MV-4-11 (cell line): Measurements from ENCODE around the gene LRRN1.
"Not testable (repeated sequence)": the region's sequence is repeated elsewhere in the genome, so short reads cannot be mapped to it uniquely, and the experiment has no call there.

ENCODE experiments used
- DNase-seq: peaks from one replicate; lab custom pipeline; 2025; lab: John Stamatoyannopoulos, UW

Gene LRRN1

DNA sequence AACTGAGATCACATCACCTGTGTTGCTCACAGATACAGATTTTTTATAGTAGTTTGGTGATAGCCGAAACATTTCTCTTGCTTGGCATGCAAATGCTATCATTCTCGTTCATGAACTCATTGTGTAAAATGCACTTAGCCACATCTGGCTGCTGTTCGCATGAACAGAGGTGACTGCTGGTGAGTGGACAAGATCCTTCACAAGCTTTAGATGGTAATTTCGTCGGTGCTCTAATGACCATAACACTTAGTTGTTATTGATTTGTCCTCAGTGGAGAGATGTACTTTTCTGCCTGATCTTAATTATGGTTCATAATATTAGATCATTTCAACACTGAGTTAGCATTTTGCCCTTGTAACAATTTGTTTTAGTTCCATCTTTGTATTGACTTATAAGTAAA is 13.8 kb downstream of the LRRN1 start:
- no peak for DNase-seq

DNA sequence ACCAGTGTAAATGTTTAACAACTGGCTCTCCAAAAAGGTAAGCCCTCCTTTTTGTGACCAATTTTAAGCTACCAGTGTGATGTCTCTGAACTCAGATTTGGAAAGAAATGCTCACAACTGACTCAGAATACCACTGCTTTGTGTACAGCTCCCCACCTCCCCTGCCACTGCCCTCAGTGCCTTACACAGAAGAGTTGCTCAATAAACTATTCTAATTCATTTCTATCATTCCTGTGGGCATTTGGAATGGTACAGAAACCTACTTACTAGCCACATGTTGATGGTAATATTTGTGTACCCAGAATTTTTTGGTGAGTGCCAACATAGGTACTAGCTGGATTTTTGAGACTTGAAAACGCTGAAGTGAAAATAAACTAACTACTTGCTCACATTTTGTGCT is 16.0 kb downstream of the LRRN1 start:
- DNase-seq: no peak

DNA sequence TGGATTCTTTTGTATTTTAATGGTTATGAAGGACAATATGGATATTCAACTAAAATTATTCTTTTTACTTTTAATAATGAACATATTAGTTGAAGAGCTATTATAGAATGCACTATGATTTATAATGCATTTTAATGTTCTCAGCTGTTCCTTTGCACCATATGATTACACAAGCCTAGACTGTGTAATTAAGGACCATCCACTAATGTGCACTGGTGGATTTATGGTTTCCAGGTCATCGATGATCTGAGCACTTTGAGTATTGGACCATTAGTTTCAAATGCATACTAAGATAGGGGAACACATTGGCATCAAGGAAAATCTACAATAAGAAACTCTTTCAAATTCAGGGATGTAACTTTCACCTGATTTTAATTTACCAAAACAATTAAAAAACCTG is 16.8 kb downstream of the LRRN1 start:
- no peak for DNase-seq

DNA sequence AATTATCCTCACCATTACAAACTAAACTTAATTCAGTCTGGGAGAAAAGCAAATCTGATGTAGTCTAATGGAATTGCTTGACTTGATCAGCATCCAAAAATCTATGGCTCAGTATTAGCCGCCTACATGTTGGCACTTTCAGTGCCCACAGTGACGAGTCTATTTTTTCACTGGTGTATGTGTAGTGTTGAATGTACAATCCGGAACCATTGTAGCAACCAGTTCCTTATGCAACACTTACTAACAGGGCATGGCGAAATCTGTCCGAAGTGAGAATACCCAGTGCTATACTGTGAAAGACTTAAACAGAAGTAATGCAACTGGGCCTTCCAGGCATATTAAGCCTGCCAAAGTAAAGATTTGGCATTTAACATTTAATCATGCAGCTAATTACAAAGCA is 18.6 kb downstream of the LRRN1 start:
- peak; percentile 84 for DNase-seq

DNA sequence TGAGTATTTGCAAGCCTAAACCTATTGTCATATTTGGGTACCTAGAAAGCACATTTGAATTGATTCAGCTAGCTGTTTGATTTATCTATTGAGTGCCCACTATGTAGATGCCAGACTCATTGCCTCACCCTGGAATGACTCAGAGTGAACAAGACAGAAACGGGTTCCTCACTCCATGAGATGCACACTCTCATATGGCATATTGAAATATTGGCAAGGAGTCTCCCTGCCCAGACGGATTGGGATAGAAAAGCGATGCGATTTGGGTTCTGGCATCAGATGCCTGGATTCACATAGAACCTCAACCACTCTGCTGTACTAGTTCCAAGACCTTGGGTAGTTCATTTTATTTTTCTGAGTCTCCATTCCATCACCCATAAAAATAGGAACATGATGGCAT is 22.5 kb downstream of the LRRN1 start:
- DNase-seq: no peak

DNA sequence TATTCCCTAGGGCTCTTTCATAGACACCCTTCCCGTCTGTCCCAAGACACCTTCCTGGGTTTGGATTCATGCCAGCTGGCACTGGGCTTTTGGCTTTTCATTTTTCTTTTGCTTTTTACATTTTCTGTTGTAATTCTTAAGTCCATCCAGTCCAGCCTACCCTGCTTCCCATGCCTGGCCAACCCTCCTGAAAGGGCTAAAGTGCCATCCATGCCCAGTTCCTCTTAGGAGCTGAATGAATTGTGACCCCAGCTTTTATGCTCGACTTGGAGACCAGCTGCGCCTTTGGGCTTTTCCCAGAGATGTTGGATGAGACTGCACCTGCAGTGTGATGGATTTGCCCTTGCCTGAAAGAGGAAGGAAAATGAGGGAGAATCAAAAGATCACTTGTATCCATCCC is 25.8 kb downstream of the LRRN1 start:
- no peak for DNase-seq

DNA sequence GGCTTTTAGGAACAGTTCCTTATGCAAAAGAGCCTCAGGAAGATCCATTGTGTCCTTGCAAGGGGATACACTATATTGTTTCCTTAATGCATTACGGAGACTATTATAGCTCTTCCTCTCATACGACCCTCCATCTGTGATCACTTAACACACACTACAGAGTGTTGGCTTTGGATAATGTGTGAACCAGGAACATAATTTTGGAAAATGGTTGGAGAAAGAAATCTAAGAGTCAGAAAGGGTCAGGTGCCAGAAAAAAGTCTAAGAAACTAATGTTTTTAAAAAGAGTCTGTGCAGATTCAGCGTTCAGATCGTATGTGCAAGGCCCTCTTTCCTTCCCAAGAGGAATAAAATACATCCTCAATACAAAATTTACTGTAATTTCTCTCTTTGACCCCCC is 27.3 kb downstream of the LRRN1 start:
- DNase-seq: no peak

DNA sequence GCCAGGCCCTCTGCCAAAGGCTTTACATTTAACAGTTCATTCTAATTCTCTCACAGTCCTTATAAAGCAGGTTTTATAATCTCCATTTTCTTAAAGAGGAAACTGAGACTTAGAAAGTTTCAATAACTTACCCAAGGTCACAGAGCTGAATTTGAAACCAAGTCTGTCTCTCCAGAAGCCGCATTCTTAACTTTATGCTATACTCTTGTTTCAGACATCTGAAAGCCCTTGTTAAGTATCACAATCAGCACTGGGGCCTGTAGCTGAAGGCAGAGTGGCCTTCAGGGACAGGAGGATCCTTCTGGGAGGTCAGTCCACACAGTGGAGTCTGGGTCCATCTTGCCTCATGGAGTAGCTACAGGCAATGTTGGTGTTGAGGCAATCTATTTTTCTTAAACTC is 27.9 kb downstream of the LRRN1 start:
- DNase-seq: no peak

DNA sequence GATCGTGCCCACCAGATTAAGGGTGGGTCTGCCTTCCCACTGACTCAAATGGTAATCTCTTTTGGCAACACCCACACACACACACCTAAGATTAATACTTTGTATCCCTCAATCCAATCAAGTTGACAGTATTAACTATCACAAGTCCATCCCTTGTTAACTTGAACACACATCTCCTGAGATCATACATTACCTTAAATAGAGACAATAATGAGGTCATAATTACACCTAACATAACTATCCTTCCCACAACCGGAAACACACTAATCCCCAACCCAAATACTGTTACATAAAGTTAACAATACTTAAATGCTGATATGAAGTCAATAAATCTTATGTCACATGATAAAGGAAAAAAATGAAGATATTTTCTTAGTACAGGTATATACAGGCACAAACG is 29.2 kb downstream of the LRRN1 start:
- not testable (repeated sequence) for DNase-seq

DNA sequence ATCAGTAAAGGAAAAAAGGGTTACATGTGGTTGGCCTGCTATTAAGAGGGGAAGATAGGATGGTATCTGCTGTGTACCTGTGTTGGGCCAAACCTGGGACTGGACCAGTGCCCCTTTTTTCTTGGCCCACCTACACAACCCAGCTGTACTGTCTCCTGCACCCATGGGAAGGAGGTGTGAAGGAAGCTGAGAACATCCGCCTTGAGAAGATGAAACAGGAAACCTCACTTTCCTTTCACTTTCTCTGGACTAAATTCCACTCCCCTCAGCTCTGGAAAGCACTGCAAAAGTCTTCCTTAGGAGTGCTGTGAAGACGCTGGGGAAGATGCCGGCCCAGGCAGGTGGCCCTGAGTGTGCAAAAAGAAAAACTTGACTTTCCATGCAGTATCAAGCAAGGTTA is 37.6 kb downstream of the LRRN1 start:
- DNase-seq: no peak

DNA sequence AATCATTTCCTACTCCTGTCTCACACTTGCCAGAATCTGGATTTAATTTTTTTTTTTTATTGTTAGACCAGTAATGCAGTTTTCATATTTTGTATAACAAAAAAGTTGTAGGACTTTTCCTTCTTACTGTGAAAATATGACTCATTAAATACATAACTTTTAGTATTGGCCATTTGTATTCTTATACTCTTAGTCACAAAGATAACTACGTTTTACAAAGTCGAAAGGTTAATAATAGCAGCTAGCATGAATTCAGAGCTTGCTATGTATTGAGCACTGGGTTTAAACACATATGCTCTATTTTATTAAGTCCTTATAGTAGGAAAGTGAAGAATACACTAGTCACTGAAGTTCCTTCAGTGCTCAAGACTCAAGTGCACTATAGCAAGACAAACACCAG is 43.1 kb downstream of the LRRN1 start:
- DNase-seq: no peak

DNA sequence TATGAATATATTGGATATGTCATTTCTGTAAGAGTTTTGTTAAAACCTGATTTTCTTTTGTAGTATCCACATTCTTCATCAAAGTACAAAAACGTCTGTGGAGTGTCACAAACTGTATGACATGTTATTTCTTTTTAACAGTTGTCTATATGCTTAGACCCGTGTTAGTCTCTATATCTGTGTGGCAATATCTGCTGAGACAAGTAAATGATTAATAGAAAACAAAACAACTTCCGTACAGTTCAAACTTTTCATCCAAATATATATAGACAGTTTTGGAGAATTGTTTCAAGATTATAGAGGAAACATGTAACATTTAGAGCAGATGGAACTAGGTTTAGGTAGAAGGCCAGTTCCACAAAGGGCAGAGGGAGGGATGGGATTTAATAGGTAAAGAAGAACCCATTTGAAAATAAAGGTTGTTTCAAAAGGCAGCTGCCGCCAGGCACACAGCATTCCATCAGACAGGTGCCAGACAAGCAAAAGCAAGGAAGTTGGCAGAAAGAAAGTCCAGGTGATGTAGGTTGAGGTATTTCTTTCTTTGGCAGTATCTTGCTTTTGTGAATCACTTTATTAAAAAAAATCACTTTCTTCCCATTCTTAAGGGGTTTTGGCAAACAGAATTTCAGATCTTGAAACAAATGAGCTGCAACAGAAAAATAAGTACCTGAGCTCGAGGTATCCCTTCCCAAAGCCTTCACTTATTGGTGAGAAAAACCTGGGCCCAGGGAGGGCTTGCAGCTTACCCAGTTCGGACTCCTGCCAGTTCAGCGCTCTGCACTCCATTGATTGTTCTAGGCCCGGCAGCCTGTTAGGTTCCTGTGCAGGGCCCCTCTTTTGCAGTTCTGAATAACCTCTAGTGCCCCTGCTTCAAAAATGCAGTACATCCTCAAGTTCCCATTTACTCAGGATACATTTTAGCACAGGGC is 49.0 kb downstream of the LRRN1 start:
- DNase-seq: no peak

DNA sequence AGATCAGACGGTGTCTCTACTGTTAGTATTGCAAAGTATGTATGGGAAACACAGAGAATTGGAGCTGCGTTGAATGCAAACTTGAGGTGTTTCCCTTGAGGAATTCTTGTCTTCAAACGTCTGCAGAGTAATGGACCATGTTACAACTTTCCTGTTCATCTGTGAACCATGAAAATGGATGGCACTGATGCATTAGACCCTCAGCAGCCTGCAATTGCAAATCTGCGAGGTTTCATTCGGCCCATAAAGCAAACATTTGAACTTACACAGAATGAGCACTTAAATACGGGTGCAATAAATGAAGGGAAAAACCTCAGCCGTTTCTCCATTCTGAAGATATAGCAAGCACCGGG is 49.7 kb downstream of the LRRN1 start:
- DNase-seq: no peak

DNA sequence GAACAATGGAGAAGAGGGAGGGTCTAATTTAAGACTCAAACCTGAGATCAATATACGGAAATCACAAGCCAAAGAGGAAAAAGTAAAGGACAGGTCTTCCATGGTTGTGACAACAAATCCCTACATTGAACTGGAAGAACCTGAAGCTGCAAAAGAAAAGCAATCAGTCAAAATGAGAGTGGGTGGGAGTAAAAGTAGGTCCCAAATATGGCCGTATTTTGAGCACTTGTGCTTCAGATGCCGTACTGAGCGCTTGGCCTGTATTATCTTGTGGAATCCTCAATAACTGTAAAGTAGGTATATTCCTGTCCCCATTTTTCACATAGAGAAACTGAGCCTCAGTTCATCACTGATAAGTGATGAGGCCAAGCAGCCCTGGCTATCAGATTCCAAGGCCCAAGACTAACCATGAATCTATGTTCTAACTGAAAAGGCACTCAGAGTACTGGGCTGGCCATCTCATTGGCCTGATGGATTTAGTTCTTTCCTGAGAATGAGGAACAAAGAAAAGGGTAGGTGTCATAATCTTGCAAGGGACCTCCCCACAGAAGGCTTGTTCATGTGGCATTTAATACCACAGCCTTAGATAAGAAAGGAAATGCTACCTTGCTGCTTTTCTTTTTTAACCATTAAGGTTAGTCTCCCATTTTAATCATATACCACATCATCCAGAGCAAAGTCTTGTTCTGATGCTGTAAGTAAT is 52.5 kb downstream of the LRRN1 start:
- peak; percentile 87 for DNase-seq

DNA sequence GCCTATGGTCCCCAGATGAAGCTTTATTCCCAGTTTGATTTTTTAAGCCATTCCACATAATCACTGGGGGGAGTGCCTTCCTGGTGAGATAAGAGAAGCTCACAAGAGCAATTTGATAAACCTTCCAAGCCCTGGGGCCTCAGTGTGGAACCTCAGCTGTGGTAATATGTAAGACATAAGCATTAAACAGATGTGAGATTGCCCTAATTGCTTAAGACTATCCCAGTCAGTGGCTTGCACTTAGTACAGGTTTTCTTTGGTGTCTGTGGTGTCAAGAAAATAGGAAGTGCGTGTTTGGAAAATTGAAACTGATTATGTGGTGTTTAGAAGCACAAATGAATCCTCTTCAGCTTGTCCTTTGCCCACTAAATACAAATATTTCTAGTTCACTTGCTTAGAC is 54.3 kb downstream of the LRRN1 start:
- peak; percentile 93 for DNase-seq

DNA sequence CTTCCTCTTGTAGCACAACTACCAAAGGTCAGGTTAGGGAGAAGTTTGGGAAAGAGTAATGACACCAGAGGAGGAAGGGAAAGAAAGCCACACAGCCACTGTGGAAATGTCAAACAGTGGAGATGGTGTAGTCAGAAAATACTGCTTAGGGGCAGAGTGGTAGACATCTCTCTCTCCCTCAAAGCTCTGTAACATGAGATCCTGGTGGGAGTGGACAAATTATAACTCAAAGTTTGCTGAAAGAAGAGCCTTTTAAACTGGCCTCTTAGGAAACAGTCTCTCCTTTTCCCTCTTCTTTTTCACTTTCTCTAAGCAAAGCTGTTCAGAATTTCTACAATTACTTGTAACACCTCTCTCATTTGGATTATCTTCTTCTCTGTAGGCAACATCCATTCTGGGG is 55.8 kb downstream of the LRRN1 start:
- no peak for DNase-seq

DNA sequence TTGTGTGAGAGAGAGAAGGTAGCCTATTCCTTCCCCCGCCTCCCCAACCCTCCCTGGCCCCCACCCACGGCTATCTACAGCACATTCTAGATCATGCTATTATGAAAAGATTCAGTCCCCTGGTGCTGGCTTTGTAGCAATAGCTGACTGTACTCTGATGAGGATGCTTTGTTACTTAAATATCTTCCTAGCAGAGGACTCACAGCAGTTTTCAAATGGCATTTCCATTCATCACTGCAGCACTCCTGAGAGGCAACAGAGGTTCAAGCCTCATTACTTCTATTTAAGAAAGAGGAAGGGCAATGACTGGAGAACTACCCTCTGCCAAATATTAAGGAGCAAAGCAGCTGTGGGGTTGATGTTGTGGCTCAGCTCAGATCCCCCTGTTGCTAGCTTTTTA is 61.0 kb downstream of the LRRN1 start:
- DNase-seq: no peak

DNA sequence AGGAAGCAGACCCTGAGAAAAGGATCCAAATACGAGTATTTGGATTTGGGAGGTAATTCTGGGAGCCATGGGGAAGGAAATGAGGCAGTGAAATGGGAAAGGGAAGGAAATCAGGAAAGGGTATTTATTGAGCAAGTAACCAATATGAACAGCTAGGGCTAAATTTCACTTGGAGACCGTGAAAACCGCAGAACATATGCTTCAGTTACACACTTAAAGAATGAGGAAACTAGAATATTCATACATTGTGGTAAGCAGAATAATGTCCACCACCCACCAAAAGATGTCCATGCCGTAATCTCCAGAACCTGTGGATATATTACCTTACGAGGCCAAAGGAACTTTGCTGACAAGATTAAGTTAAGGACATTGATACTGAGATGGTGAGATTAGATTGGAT is 63.3 kb downstream of the LRRN1 start:
- peak; percentile 80 for DNase-seq

DNA sequence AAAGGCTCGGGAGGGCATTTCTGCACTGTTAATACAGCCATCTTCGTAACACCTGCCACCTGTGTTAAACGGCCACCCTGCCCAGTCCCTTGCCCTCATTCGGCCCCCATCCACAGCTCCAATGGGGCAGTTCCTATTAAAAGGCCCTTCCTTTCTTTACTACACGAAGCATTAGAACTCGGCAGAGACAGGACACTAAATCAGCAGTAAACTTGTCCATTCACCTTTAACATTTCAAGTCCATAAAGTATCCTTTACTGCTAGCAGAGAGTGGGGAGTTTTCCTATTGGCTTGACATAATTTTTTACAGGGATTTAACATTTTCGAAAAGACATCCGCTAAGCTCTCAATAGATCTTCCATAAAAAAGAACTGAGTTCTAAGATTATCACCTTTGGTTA is 76.3 kb downstream of the LRRN1 start:
- no peak for DNase-seq

DNA sequence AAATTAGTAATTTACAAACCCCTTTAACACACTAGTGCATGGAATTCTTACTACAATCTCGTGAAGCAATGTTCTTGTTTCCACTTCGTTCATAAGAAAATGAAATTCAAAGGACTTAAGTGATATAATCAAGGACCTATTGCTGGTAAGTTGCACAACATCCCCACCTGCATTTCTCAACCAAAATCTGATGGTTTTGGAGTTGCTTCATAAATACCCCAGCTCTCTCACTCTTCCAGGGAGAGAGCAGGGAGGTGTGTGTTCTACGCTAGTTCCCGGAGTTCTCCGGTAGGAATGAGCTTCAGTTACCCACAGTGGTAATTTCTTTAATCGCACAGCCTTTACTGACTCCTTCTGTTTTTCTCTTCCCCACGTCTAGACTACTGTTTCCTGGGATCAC is 81.8 kb downstream of the LRRN1 start:
- DNase-seq: no peak

DNA sequence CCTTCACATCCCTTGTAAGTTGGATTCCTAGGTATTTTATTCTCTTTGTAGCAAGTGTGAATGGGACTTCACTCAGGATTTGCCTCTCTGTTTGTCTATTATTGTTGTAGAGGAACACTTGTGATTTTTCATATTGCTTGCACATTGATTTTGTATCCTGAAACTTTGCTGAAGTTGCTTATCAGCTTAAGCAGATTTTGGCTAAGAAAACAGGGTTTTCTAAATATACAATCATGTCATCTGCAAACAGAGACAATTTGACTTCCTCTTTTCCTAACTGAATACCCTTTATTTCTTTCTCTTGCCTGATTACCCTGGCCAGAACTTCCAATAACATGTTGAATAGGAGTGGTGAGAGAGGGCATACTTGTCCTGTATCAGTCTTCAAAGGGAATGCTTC is 88.1 kb downstream of the LRRN1 start:
- not testable (repeated sequence) for DNase-seq

DNA sequence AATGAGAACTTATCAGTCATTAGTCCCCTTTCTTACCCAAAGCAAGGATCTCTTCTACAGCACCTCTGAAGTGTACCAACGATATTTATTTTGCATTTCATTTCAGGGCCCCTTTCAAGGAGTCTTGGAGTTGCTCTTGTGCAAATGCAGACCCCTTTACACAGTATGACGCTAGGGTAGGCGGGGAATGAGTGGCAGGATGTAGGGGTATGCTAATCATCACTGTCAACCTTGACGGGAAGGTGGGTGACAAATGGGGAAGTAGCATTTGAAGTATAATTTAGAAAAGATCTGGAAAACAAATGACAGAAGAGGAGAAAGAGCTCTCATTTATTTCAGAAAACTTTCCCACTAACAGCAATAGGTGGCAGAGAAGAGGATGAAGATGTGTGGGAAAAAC is 94.4 kb downstream of the LRRN1 start:
- DNase-seq: no peak
